ENCODE data around the gene RAF1.

Gene RAF1

GRCh38 chr3:12574661-12575060, 89.3 kb downstream of the RAF1 start:
- TF ChIP-seq EZH2phosphoT487 (conservative IDR thresholded peaks at IDR 0.05; ENCODE audit: low read length): no peak
- TF ChIP-seq CTCF (IDR thresholded peaks at IDR 0.05; ENCODE audit: insufficient read depth, low read length, poor library complexity, severe bottlenecking): no peak
- Histone ChIP-seq H3K9ac (ENCODE audit: low read length) (no peak overlapping the region), H3K36me3 (ENCODE audit: low read length) (peaks cover 8% of the 10 kb centered on the region; the same call in 1 of the 2 replicates), H3F3A (ENCODE audit: insufficient read depth) (no peaks in the 10 kb centered on the region), H3K4me3 (ENCODE audit: insufficient read depth, low read length, poor library complexity, severe bottlenecking) (no peak overlapping the region), H3K79me2 (ENCODE audit: insufficient read depth, low read length) (no peaks in the 10 kb centered on the region), H4K20me1 (ENCODE audit: low read depth, low read length) (no peaks in the 10 kb centered on the region), H3K27ac (ENCODE audit: low read depth, low read length) (no peak overlapping the region), H3K9me3 (ENCODE audit: insufficient read depth, low read length) (no peaks in the 10 kb centered on the region), H3K4me2 (ENCODE audit: low read depth, low read length, poor library complexity, severe bottlenecking) (no peak overlapping the region), H3K9me2 (replicated peaks; ENCODE audit: insufficient read depth, low read length) (no peaks in the 10 kb centered on the region), H2AFZ (ENCODE audit: low read depth, low read length, severe bottlenecking) (no peak overlapping the region), H3K27me3 (ENCODE audit: low read length) (no peaks in the 10 kb centered on the region)

- TF ChIP-seq CTCF (IDR thresholded peaks at IDR 0.05; ENCODE audit: insufficient read depth, low read length, poor library complexity, severe bottlenecking): no peak
- no peak for TF ChIP-seq EZH2phosphoT487 (conservative IDR thresholded peaks at IDR 0.05; ENCODE audit: low read length)
- Histone ChIP-seq H4K20me1 (ENCODE audit: low read depth, low read length) (no peaks in the 10 kb centered on the region), H2AFZ (ENCODE audit: low read depth, low read length, severe bottlenecking) (no peak overlapping the region), H3K4me3 (ENCODE audit: insufficient read depth, low read length, poor library complexity, severe bottlenecking) (no peak overlapping the region), H3K27me3 (ENCODE audit: low read length) (no peaks in the 10 kb centered on the region), H3K9ac (ENCODE audit: low read length) (no peak overlapping the region), H3K4me2 (ENCODE audit: low read depth, low read length, poor library complexity, severe bottlenecking) (no peak overlapping the region), H3K36me3 (ENCODE audit: low read length) (peaks cover 8% of the 10 kb centered on the region; the same call in 1 of the 2 replicates), H3K9me2 (replicated peaks; ENCODE audit: insufficient read depth, low read length) (no peaks in the 10 kb centered on the region), H3K27ac (ENCODE audit: low read depth, low read length) (no peak overlapping the region), H3K79me2 (ENCODE audit: insufficient read depth, low read length) (no peaks in the 10 kb centered on the region), H3F3A (ENCODE audit: insufficient read depth) (no peaks in the 10 kb centered on the region), H3K9me3 (ENCODE audit: insufficient read depth, low read length) (no peaks in the 10 kb centered on the region)
These were observed 89.8 kb downstream of the RAF1 start for GRCh38 chr3:12574131-12574530.

- H3K36me3 ChIP-seq (ENCODE audit: low read length): peaks cover 5% of the 10 kb centered on the region; the same call in 1 of the 2 replicates
- no peaks in the 10 kb centered on the region for H3K9me2 ChIP-seq (replicated peaks; ENCODE audit: insufficient read depth, low read length)
- H3K4me3 ChIP-seq (ENCODE audit: insufficient read depth, low read length, poor library complexity, severe bottlenecking): no peak overlapping the region
- no peaks in the 10 kb centered on the region for H3K9me3 ChIP-seq (ENCODE audit: insufficient read depth, low read length)
- H3K79me2 ChIP-seq (ENCODE audit: insufficient read depth, low read length): peaks cover 19% of the 10 kb centered on the region
- no peak overlapping the region for H3K4me2 ChIP-seq (ENCODE audit: low read depth, low read length, poor library complexity, severe bottlenecking)
- H3K27me3 ChIP-seq (ENCODE audit: low read length): no peaks in the 10 kb centered on the region
- H4K20me1 ChIP-seq (ENCODE audit: low read depth, low read length): no peaks in the 10 kb centered on the region
- H3K27ac ChIP-seq (ENCODE audit: low read depth, low read length): no peak overlapping the region
- TF ChIP-seq CTCF (IDR thresholded peaks at IDR 0.05; ENCODE audit: insufficient read depth, low read length, poor library complexity, severe bottlenecking) (no peak), EZH2phosphoT487 (conservative IDR thresholded peaks at IDR 0.05; ENCODE audit: low read length) (no peak)
- no peaks in the 10 kb centered on the region for H3F3A ChIP-seq (ENCODE audit: insufficient read depth)
- no peak overlapping the region for H3K9ac ChIP-seq (ENCODE audit: low read length)
- no peak overlapping the region for H2AFZ ChIP-seq (ENCODE audit: low read depth, low read length, severe bottlenecking)
These were observed 91.9 kb downstream of the RAF1 start for GRCh38 chr3:12571986-12572385.

All from SU-DHL-6 (cell line).